HEK293T (cell line): ENCODE data around the gene FAS.

ENCODE experiments used
- ARNT ChIP-seq: fragments of 450-650 bp; IDR thresholded peaks from 2 replicates; pipeline ENCODE4 v1.6.1; 2017; ENCODE audit warnings: mild to moderate bottlenecking
- BHLHE40 ChIP-seq: fragments of 450-650 bp; IDR thresholded peaks from 2 replicates; pipeline ENCODE4 v1.6.1; 2016; ENCODE audit warnings: mild to moderate bottlenecking, moderate library complexity, borderline replicate concordance
- CTBP1 ChIP-seq: fragments of 450-650 bp; IDR thresholded peaks from 2 replicates; pipeline ENCODE4 v1.6.1; 2016; ENCODE audit warnings: borderline replicate concordance
- ELF4 ChIP-seq: fragments of 450-650 bp; IDR thresholded peaks from 2 replicates; pipeline ENCODE4 v1.6.1; 2017; ENCODE audit warnings: antibody characterized with exemption
- FOXK2 ChIP-seq: fragments of 450-650 bp; IDR thresholded peaks from 2 replicates; pipeline ENCODE4 v1.6.1; 2016; ENCODE audit warnings: mild to moderate bottlenecking
- FOXM1 ChIP-seq: fragments of 450-650 bp; IDR thresholded peaks from 2 replicates; pipeline ENCODE4 v1.6.1; 2017; ENCODE audit warnings: mild to moderate bottlenecking, borderline replicate concordance
- HDGF ChIP-seq: fragments of 450-650 bp; IDR thresholded peaks from 2 replicates; pipeline ENCODE4 v1.6.1; 2017; ENCODE audit warnings: antibody characterized with exemption, borderline replicate concordance
- LEF1 ChIP-seq: fragments of 450-650 bp; IDR thresholded peaks from 2 replicates; pipeline ENCODE4 v1.6.1; 2017; ENCODE audit warnings: mild to moderate bottlenecking, borderline replicate concordance
- SP1 ChIP-seq: fragments of 450-650 bp; IDR thresholded peaks from 2 replicates; pipeline ENCODE4 v1.6.1; 2017
- SUZ12 ChIP-seq: fragments of 450-650 bp; IDR thresholded peaks from 2 replicates; pipeline ENCODE4 v1.6.1; 2016; ENCODE audit warnings: mild to moderate bottlenecking
- TARDBP ChIP-seq: fragments of 450-650 bp; IDR thresholded peaks from 2 replicates; pipeline ENCODE4 v1.6.1; 2016
- ZNF384 ChIP-seq: fragments of 450-650 bp; IDR thresholded peaks from 2 replicates; pipeline ENCODE4 v1.6.1; 2016

GRCh38 chr10:89003344-89003743, 12.7 kb downstream of the FAS start:
- TF ChIP-seq FOXK2 (no peak), LEF1 (no peak), FOXM1 (no peak), SUZ12 (no peak), SP1 (no peak), ARNT (no peak), BHLHE40 (no peak), HDGF (no peak), ZNF384 (no peak), CTBP1 (no peak), ELF4 (no peak), TARDBP (no peak)
